Glutamatergic neuron (in vitro differentiated cells): ENCODE results near the gene CD200. TPM values are rescaled to one million over a fixed set of nuclear protein-coding genes. Genes with fewer than 3 reads are reported as not detected.

Experiments
- DNase-seq: peaks from one replicate; pipeline ENCODE4 v3.0.0; 2022
- H3K27ac Mint-ChIP-seq: one replicate; pipeline ENCODE4 v1.8.0; 2020; ENCODE audit warnings: mild to moderate bottlenecking, mixed read lengths, inconsistent platforms; ENCODE audit not compliant: unreplicated experiment
- H3K27me3 Mint-ChIP-seq: one replicate; pipeline ENCODE4 v1.8.0; 2020; ENCODE audit warnings: mild to moderate bottlenecking, moderate library complexity, mixed read lengths, inconsistent platforms; ENCODE audit not compliant: unreplicated experiment
- H3K36me3 Mint-ChIP-seq: one replicate; pipeline ENCODE4 v1.8.0; 2020; ENCODE audit warnings: mild to moderate bottlenecking, mixed read lengths, inconsistent platforms; ENCODE audit not compliant: unreplicated experiment
- H3K4me1 Mint-ChIP-seq: one replicate; pipeline ENCODE4 v1.8.0; 2020; ENCODE audit warnings: mild to moderate bottlenecking, low read depth, mixed read lengths, inconsistent platforms; ENCODE audit not compliant: unreplicated experiment
- H3K4me3 Mint-ChIP-seq: one replicate; pipeline ENCODE4 v1.8.0; 2020; ENCODE audit warnings: mild to moderate bottlenecking, mixed read lengths, inconsistent platforms; ENCODE audit not compliant: unreplicated experiment
- H3K9me3 Mint-ChIP-seq: one replicate; pipeline ENCODE4 v1.8.0; 2020; ENCODE audit warnings: mild to moderate bottlenecking, moderate library complexity, mixed read lengths, inconsistent platforms; ENCODE audit not compliant: unreplicated experiment
- long read RNA-seq: library from polyadenylated mRNA; unstranded; transcript quantifications from one replicate; pipeline ENCODE4 v2.0.0, GENCODE V29; 2020; ENCODE audit not compliant: unreplicated experiment
- total RNA-seq: library from RNA; stranded (reverse); fragmentation: NEBNext Ultra II Directional; extraction: Animal tissue kit (Norgen Biotek cat#: 25700); gene quantifications from one replicate; pipeline ENCODE4 v1.2.1, GENCODE V29; 2021; ENCODE audit not compliant: unreplicated experiment
- TF ChIP-seq, protein P1 (sequence below): fragments of 200-600 bp; sonication (generic); IDR thresholded peaks from one replicate; pipeline ENCODE4 v1.5.0; 2021; ENCODE audit not compliant: partially characterized antibody, unreplicated experiment

The CD200 gene
- 67.9 TPM for total RNA-seq
- long read RNA-seq, transcript CD200-201 (6 exons, 2,129 nt) = major isoform, 36 of 54 reads
- long read RNA-seq, partial matches to known transcripts = 6 of 54 reads
- long read RNA-seq, other reads (novel, unspliced or antisense) = 6 of 54 reads

DNA sequence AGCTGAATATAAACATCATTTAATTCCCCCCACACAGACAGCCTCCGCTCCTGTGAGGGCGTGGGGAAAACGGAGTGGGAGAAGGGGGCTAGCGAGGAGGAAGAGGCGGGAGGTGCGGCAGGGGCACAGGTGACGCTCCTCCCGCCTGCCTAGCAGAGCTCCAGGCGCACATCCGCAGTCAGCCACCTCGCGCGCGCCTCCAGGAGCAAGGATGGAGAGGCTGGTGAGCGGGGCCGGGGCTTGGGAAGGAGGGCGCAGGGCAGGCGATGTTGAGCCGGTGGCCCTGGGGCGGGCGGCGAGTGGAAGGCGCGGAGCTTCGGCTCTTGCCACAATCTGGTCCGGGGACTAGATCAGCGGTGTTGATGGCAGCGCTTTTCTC, at the start of gene CD200:
TSS of gene CD200 (plus strand) at position 155 of the 379 bp plus-strand sequence. CDS start at position 212, 57 bp downstream.
- DNase-seq = peak; percentile 89
- peaks cover 15% of the 10 kb centered on the region for H3K9me3 Mint-ChIP-seq
- H3K4me1 Mint-ChIP-seq = peaks cover 14% of the 10 kb centered on the region
- H3K36me3 Mint-ChIP-seq = no peaks in the 10 kb centered on the region
- TF ChIP-seq, protein P1, sequence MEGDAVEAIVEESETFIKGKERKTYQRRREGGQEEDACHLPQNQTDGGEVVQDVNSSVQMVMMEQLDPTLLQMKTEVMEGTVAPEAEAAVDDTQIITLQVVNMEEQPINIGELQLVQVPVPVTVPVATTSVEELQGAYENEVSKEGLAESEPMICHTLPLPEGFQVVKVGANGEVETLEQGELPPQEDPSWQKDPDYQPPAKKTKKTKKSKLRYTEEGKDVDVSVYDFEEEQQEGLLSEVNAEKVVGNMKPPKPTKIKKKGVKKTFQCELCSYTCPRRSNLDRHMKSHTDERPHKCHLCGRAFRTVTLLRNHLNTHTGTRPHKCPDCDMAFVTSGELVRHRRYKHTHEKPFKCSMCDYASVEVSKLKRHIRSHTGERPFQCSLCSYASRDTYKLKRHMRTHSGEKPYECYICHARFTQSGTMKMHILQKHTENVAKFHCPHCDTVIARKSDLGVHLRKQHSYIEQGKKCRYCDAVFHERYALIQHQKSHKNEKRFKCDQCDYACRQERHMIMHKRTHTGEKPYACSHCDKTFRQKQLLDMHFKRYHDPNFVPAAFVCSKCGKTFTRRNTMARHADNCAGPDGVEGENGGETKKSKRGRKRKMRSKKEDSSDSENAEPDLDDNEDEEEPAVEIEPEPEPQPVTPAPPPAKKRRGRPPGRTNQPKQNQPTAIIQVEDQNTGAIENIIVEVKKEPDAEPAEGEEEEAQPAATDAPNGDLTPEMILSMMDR = no peak
- peaks cover 5% of the 10 kb centered on the region for H3K27me3 Mint-ChIP-seq
- peak within 1 kb of the TSS; percentile 99 for H3K27ac Mint-ChIP-seq
- peak within 1 kb of the TSS; percentile 96 for H3K4me3 Mint-ChIP-seq

DNA sequence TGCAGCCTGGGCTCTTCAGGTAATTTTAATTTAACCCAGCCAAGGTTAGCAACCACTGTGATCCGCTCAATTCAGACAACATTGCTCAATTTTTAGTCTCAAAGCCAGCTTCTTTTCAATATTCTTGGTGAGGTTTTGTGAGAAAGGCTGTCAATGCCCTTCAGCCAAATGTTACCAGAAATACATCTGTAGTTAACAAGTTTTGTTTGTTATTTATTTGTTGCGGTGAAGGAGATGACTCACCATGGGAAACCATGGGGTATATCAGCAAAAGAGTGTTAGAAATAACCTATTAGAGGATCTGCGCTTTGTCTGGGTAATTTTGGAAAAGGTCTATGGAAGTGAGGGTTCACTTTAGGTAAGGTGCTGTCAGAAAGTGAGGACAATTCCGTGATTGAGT, 43.9 kb upstream of the CD200 start:
- Mint-ChIP-seq H3K9me3 (no peaks in the 10 kb centered on the region), H3K36me3 (no peaks in the 10 kb centered on the region), H3K27ac (no peak overlapping the region), H3K4me1 (no peaks in the 10 kb centered on the region), H3K27me3 (no peaks in the 10 kb centered on the region), H3K4me3 (no peak overlapping the region)
- TF ChIP-seq, protein P1 = no peak
- DNase-seq = no peak

- no peaks in the 10 kb centered on the region for H3K9me3 Mint-ChIP-seq
- H3K36me3 Mint-ChIP-seq = no peaks in the 10 kb centered on the region
- H3K27ac Mint-ChIP-seq = peak within 1 kb of the TSS; percentile 0
- peaks cover 2% of the 10 kb centered on the region for H3K27me3 Mint-ChIP-seq
- no peaks in the 10 kb centered on the region for H3K4me1 Mint-ChIP-seq
- DNase-seq = no peak
- peak within 1 kb of the TSS; percentile 41 for H3K4me3 Mint-ChIP-seq
- TF ChIP-seq, protein P1 = no peak
These were observed 39.3 kb upstream of the CD200 start, which contains the start of gene SLC9C1 for GRCh38 chr3:112293368-112294321. Gene SLC9C1, minus strand, starts transcription at chr3:112294216. Its CDS starts 7,425 bp downstream, at chr3:112286791.

GRCh38 chr3:112297714-112298113, 35.2 kb upstream of the CD200 start:
- no peak overlapping the region for H3K27ac Mint-ChIP-seq
- TF ChIP-seq, protein P1 = no peak
- H3K4me3 Mint-ChIP-seq = no peak overlapping the region
- peaks cover 2% of the 10 kb centered on the region for H3K27me3 Mint-ChIP-seq
- DNase-seq = no peak
- H3K36me3 Mint-ChIP-seq = no peaks in the 10 kb centered on the region
- H3K9me3 Mint-ChIP-seq = no peaks in the 10 kb centered on the region
- H3K4me1 Mint-ChIP-seq = no peaks in the 10 kb centered on the region

GRCh38 chr3:112298781-112299180, 34.2 kb upstream of the CD200 start:
- H3K27me3 Mint-ChIP-seq = peaks cover 2% of the 10 kb centered on the region
- TF ChIP-seq, protein P1 = no peak

More at GRCh38 chr3:112298781-112299180, 34.2 kb upstream of the CD200 start:
- Mint-ChIP-seq H3K4me3 (no peak overlapping the region), H3K4me1 (no peaks in the 10 kb centered on the region), H3K36me3 (no peaks in the 10 kb centered on the region), H3K27ac (no peak overlapping the region), H3K9me3 (no peaks in the 10 kb centered on the region)
- DNase-seq = no peak
